Adrenal gland (tissue), 12 donors: ENCODE measurements around the gene BAG5. TPM values are rescaled to one million over a fixed set of nuclear protein-coding genes. Genes with fewer than 3 reads are reported as not detected.
A peak's percentile ranks its signal among the peaks of the same experiment; 100 is the strongest.

Experiments
- DNase-seq, 7 donors: peaks; one replicate each; pipeline ENCODE4 v3.0.0-alpha.2; 2019 to 2020
- H3K27ac ChIP-seq, 5 donors: fragments of 200-600 bp; sonication (generic) in 4 of 5; 1 replicate in 3 of 5; 2 replicates in 2 of 5; pipeline versions ENCODE4 v1.5.1 to v1.8.0; 2016 to 2020; ENCODE audit warnings: mild to moderate bottlenecking in 1 of 5
- H3K27me3 ChIP-seq: fragments of 200-600 bp; 2 replicates; pipeline ENCODE4 v1.8.0; 2021
- H3K36me3 ChIP-seq, 2 donors: fragments of 200-600 bp; replicated peaks in 1 of 2; 1 replicate in 1 of 2; 2 replicates in 1 of 2; pipeline versions ENCODE4 v1.5.1 to v1.8.0; 2018 to 2022
- H3K4me1 ChIP-seq, 2 donors: fragments of 200-600 bp; replicated peaks in 1 of 2; 1 replicate in 1 of 2; 2 replicates in 1 of 2; pipeline versions ENCODE4 v1.5.1 to v1.8.0; 2018 to 2021
- H3K4me3 ChIP-seq, 4 donors: fragments of 200-600 bp; sonication (generic) in 3 of 4; one replicate each; pipeline ENCODE4 v1.5.1; 2016 to 2018
- H3K9me3 ChIP-seq, 3 donors: fragments of 200-600 bp; sonication (generic) in 1 of 3; replicated peaks in 1 of 3; 1 replicate in 2 of 3; 2 replicates in 1 of 3; pipeline versions ENCODE4 v1.5.1 to v1.8.0; 2016 to 2021
- CTCF ChIP-seq, 6 experiments: fragments of 450-650 bp in 4 of 6; fragments of 200-600 bp in 2 of 6; sonication (generic) in 1 of 6; IDR thresholded peaks; 1 replicate in 5 of 6; 2 replicates in 1 of 6; pipeline versions ENCODE4 v1.5.1 to v1.8.0; 2016 to 2021; ENCODE audit warnings: antibody characterized with exemption in 6 of 6, mild to moderate bottlenecking in 2 of 6, moderate library complexity in 1 of 6
- POLR2A ChIP-seq, 2 donors: fragments of 450-650 bp; IDR thresholded peaks; one replicate each; pipeline ENCODE4 v1.6.1; 2017; ENCODE audit warnings: antibody characterized with exemption in 2 of 2, mild to moderate bottlenecking in 2 of 2, moderate library complexity in 1 of 2
- WGBS, 4 donors: extraction: QIAGEN DNeasy Blood & Tissue Kit in 2 of 4; methylation state at CpG; one replicate each; pipeline versions ENCODE4 v1.1.5 to v1.1.7; 2013 to 2017; 5-methylcytosine and 5-hydroxymethylcytosine counted together
- intact Hi-C, 2 donors: fragments of 100-400 bp; cut with DNase I; formaldehyde crosslinking; loops; one replicate each; pipeline versions ENCODE4 v1.14.1 to v1.15.0; 2022 to 2023
- polyA plus RNA-seq, 3 donors: library from polyadenylated mRNA; stranded (reverse); fragments of 200-250 nt in 2 of 3; fragments of 350-450 nt in 1 of 3; fragmentation: Illumina TruSeq in 1 of 3; extraction: RNeasy Lipid Tissue Mini Kit (QIAGEN cat#74804) in 1 of 3; gene quantifications; one replicate each; pipeline ENCODE4 v1.2.3, GENCODE V29; 2013 to 2014
- total RNA-seq, 9 donors: library from RNA; depleted of rRNA in 4 of 9; stranded (reverse); fragments of >200 nt in 4 of 9; fragments of 120-200 nt in 1 of 9; fragmentation: NEBNext Ultra II Directional in 1 of 9; extraction: Animal tissue kit (Norgen Biotek cat#: 25700) in 1 of 9; gene quantifications; one replicate each; pipeline versions ENCODE4 v1.1.0 to v1.2.4, GENCODE V29; 2013 to 2023
- donor health status: healthy with polysubstance abuse.
- donor health status: Bipolar disorder and iron deficiency.
- donor health status: DM: yes; HTN: yes; CAD: no.
- donor health status: DM: no; HTN: no; CAD: no.
- donor health status: DM: no; HTN: no; CAD: no.
- donor health status: DM: yes; HTN: yes; CAD: no.

The BAG5 gene
- total and polyA plus RNA-seq, 12 donors = 5.2 to 33.5 (median 24.7) TPM

- no peak overlapping the region for H3K4me3 ChIP-seq
Observed at GRCh38 chr14:103542605-103543088, 19.8 kb downstream of the BAG5 start.

DNA sequence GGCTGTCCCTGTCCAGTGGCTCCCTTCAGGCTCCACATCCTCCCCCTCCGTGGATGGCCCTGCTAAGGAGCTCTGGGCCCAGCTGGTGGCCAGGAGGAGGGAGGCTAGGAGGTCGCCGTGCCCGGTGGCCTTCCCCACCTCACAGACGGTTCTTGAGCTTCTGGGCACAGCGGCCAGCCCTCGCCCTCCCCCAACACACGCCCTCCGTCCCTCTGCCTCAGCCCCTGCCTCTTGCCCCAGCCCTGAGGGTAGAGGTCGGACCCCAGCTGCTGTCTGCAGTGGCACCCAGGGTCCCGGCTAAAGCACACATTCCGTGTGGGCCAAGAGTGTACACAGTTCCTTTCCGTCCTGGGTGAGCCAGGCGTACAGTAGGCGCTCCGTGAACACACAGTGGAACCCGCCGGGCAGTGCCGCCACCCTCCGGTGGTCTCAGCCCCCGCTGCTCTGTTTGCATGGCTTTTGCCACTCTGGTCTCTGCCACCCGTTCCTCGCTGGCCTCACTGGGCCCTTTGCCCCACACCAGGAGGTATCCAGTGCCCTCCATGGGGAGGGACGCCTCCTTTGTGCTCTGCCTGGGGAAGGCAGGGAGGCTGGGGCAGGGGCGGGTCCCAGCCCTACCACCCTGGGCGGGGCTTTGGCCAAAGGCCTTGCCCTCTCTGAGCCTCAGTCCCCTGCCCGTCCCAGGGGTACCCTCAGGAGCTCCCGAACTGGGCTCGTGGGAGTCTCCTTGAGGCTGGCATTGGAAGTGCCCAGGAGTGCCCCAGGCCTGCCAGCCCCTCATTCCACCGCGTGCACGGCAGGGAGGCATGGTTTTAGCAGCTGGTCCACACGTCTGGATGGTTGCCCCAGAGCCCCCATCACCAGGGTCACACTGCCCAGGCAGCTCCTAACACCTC lies 20.5 kb downstream of the BAG5 start:
- intact Hi-C loops = no loop called here
- 61 to 84% (median 70%) methylated on average over 13 to 33 of the region's 33 CpGs for WGBS, 4 donors
- Histone ChIP-seq H3K27me3 (no peaks in the 10 kb centered on the region), H3K4me3 (no peak overlapping the region), H3K4me1 (peaks cover 34 to 47% of the 10 kb centered on the region in 2 donors), H3K36me3 (no peaks in the 10 kb centered on the region), H3K9me3 (no peaks in the 10 kb centered on the region), H3K27ac (peak overlapping the region in 2 of 5 donors; percentile 3 to 49)
- no peak for DNase-seq
- TF ChIP-seq CTCF (IDR thresholded peaks at IDR 0.05) (no peak), POLR2A (IDR thresholded peaks at IDR 0.05) (no peak)

More at GRCh38 chr14:103542605-103543088, 19.8 kb downstream of the BAG5 start:
- DNase-seq = peak in 3 of 7 donors; percentile 62 to 79 (median 76)
- WGBS, 4 donors = 17 to 19% (median 19%) methylated on average over 11 to 18 of the region's 18 CpGs; no CpG with 5 or more reads in 1 of the 4 donors
- TF ChIP-seq POLR2A (IDR thresholded peaks at IDR 0.05) = no peak
- no peak for TF ChIP-seq CTCF (IDR thresholded peaks at IDR 0.05)
- no peaks in the 10 kb centered on the region for H3K27me3 ChIP-seq
- H3K9me3 ChIP-seq = no peaks in the 10 kb centered on the region
- intact Hi-C loops = no loop called here
- H3K4me1 ChIP-seq = peaks cover 34 to 47% of the 10 kb centered on the region in 2 donors
- peak overlapping the region in 1 of 5 donors; percentile 49 for H3K27ac ChIP-seq
- no peaks in the 10 kb centered on the region for H3K36me3 ChIP-seq

- WGBS, 4 donors = 57 to 85% (median 68%) methylated on average over 3 to 17 of the region's 17 CpGs
- no peak for DNase-seq
- Histone ChIP-seq H3K4me1 (peaks cover 34 to 47% of the 10 kb centered on the region in 2 donors), H3K9me3 (no peaks in the 10 kb centered on the region), H3K36me3 (no peaks in the 10 kb centered on the region), H3K27ac (peak overlapping the region in 3 of 5 donors; percentile 3 to 58 (median 31)), H3K4me3 (no peak overlapping the region), H3K27me3 (no peaks in the 10 kb centered on the region)
- intact Hi-C loops = no loop called here
- TF ChIP-seq CTCF (IDR thresholded peaks at IDR 0.05) = no peak
Observed at GRCh38 chr14:103540821-103541708, 21.4 kb downstream of the BAG5 start.
